ENCODE data around the gene THG1L.
"Not testable (repeated sequence)": the region's sequence is repeated elsewhere in the genome, so short reads cannot be mapped to it uniquely, and the experiment has no call there.

The THG1L gene

GRCh38 chr5:157731272-157732129 lies at the start of gene THG1L:
Gene THG1L (plus strand): TSS chr5:157731420. CDS start chr5:157731441, 21 bp downstream.
- Histone ChIP-seq H3K4me3 (ENCODE audit: low read length in 2 of 2) (peak within 1 kb of the TSS; percentile 96 to 99), H3K27me3 (ENCODE audit: control insufficient read depth in 1 of 2, insufficient read depth in 2 of 2, low read length in 2 of 2) (no peaks in the 10 kb centered on the region), H3K9ac (ENCODE audit: low read length in 2 of 2) (peak within 1 kb of the TSS; percentile 87 to 92), H3K4me1 (ENCODE audit: control insufficient read depth, insufficient read depth, low read length) (peaks cover 4% of the 10 kb centered on the region), H3K36me3 (ENCODE audit: control insufficient read depth in 2 of 2, insufficient read depth in 2 of 2, low read length in 2 of 2) (peaks cover 8 to 12% of the 10 kb centered on the region in 2 donors), H3K27ac (ENCODE audit: low read length) (peak within 1 kb of the TSS; percentile 88), H3K9me3 (ENCODE audit: control insufficient read depth in 2 of 2, low read length in 2 of 2) (no peaks in the 10 kb centered on the region)

GRCh38 chr5:157682257-157682656 lies 49.0 kb upstream of the THG1L start:
- Histone ChIP-seq H3K9me3 (ENCODE audit: control insufficient read depth in 2 of 2, low read length in 2 of 2) (no peaks in the 10 kb centered on the region), H3K9ac (ENCODE audit: low read length in 2 of 2) (no peak overlapping the region), H3K4me1 (ENCODE audit: control insufficient read depth, insufficient read depth, low read length) (peaks cover 3% of the 10 kb centered on the region), H3K36me3 (ENCODE audit: control insufficient read depth in 2 of 2, insufficient read depth in 2 of 2, low read length in 2 of 2) (no peaks in the 10 kb centered on the region), H3K4me3 (ENCODE audit: low read length in 2 of 2) (no peak overlapping the region), H3K27ac (ENCODE audit: low read length) (no peak overlapping the region), H3K27me3 (ENCODE audit: control insufficient read depth in 1 of 2, insufficient read depth in 2 of 2, low read length in 2 of 2) (no peaks in the 10 kb centered on the region)

GRCh38 chr5:157686276-157687197 lies 44.7 kb upstream of the THG1L start:
- H3K36me3 ChIP-seq (ENCODE audit: control insufficient read depth in 2 of 2, insufficient read depth in 2 of 2, low read length in 2 of 2); H3K9ac ChIP-seq (ENCODE audit: low read length in 2 of 2); H3K4me3 ChIP-seq (ENCODE audit: low read length in 2 of 2); H3K9me3 ChIP-seq (ENCODE audit: control insufficient read depth in 2 of 2, low read length in 2 of 2); H3K4me1 ChIP-seq (ENCODE audit: control insufficient read depth, insufficient read depth, low read length); H3K27me3 ChIP-seq (ENCODE audit: control insufficient read depth in 1 of 2, insufficient read depth in 2 of 2, low read length in 2 of 2); H3K27ac ChIP-seq (ENCODE audit: low read length): not testable (repeated sequence)

GRCh38 chr5:157687198-157687554 lies 44.0 kb upstream of the THG1L start:
- Histone ChIP-seq H3K36me3 (ENCODE audit: control insufficient read depth in 2 of 2, insufficient read depth in 2 of 2, low read length in 2 of 2) (no peaks in the 10 kb centered on the region), H3K27ac (ENCODE audit: low read length) (no peak overlapping the region), H3K4me1 (ENCODE audit: control insufficient read depth, insufficient read depth, low read length) (no peaks in the 10 kb centered on the region), H3K4me3 (ENCODE audit: low read length in 2 of 2) (no peak overlapping the region), H3K27me3 (ENCODE audit: control insufficient read depth in 1 of 2, insufficient read depth in 2 of 2, low read length in 2 of 2) (peaks cover 0 to 5% of the 10 kb centered on the region in 2 donors), H3K9me3 (ENCODE audit: control insufficient read depth in 2 of 2, low read length in 2 of 2) (no peaks in the 10 kb centered on the region), H3K9ac (ENCODE audit: low read length in 2 of 2) (no peak overlapping the region)

- Histone ChIP-seq H3K27me3 (ENCODE audit: control insufficient read depth in 1 of 2, insufficient read depth in 2 of 2, low read length in 2 of 2) (peaks cover 0 to 5% of the 10 kb centered on the region in 2 donors), H3K36me3 (ENCODE audit: control insufficient read depth in 2 of 2, insufficient read depth in 2 of 2, low read length in 2 of 2) (no peaks in the 10 kb centered on the region), H3K4me1 (ENCODE audit: control insufficient read depth, insufficient read depth, low read length) (no peaks in the 10 kb centered on the region), H3K9ac (ENCODE audit: low read length in 2 of 2) (no peak overlapping the region), H3K9me3 (ENCODE audit: control insufficient read depth in 2 of 2, low read length in 2 of 2) (no peaks in the 10 kb centered on the region), H3K27ac (ENCODE audit: low read length) (no peak overlapping the region), H3K4me3 (ENCODE audit: low read length in 2 of 2) (peak overlapping the region in 1 of 2 donors; percentile 22)
Measured at GRCh38 chr5:157689942-157690689, 41.1 kb upstream of the THG1L start.

GRCh38 chr5:157690690-157691433 lies 40.4 kb upstream of the THG1L start:
- no peaks in the 10 kb centered on the region for H3K36me3 ChIP-seq (ENCODE audit: control insufficient read depth in 2 of 2, insufficient read depth in 2 of 2, low read length in 2 of 2)
- H3K9me3 ChIP-seq (ENCODE audit: control insufficient read depth in 2 of 2, low read length in 2 of 2), result no peaks in the 10 kb centered on the region
- no peak overlapping the region for H3K9ac ChIP-seq (ENCODE audit: low read length in 2 of 2)
- H3K4me1 ChIP-seq (ENCODE audit: control insufficient read depth, insufficient read depth, low read length), result no peaks in the 10 kb centered on the region
- peak overlapping the region in 1 of 2 donors; percentile 22 for H3K4me3 ChIP-seq (ENCODE audit: low read length in 2 of 2)
- H3K27ac ChIP-seq (ENCODE audit: low read length), result no peak overlapping the region
- H3K27me3 ChIP-seq (ENCODE audit: control insufficient read depth in 1 of 2, insufficient read depth in 2 of 2, low read length in 2 of 2), result peaks cover 0 to 5% of the 10 kb centered on the region in 2 donors

- not testable (repeated sequence) for H3K27ac ChIP-seq (ENCODE audit: low read length); H3K36me3 ChIP-seq (ENCODE audit: control insufficient read depth in 2 of 2, insufficient read depth in 2 of 2, low read length in 2 of 2); H3K27me3 ChIP-seq (ENCODE audit: control insufficient read depth in 1 of 2, insufficient read depth in 2 of 2, low read length in 2 of 2); H3K4me1 ChIP-seq (ENCODE audit: control insufficient read depth, insufficient read depth, low read length); H3K9ac ChIP-seq (ENCODE audit: low read length in 2 of 2); H3K9me3 ChIP-seq (ENCODE audit: control insufficient read depth in 2 of 2, low read length in 2 of 2); H3K4me3 ChIP-seq (ENCODE audit: low read length in 2 of 2)
Measured at GRCh38 chr5:157693816-157694215, 37.4 kb upstream of the THG1L start.

GRCh38 chr5:157696154-157696553 lies 35.1 kb upstream of the THG1L start:
- not testable (repeated sequence) for H3K36me3 ChIP-seq (ENCODE audit: control insufficient read depth in 2 of 2, insufficient read depth in 2 of 2, low read length in 2 of 2); H3K9ac ChIP-seq (ENCODE audit: low read length in 2 of 2); H3K27me3 ChIP-seq (ENCODE audit: control insufficient read depth in 1 of 2, insufficient read depth in 2 of 2, low read length in 2 of 2); H3K9me3 ChIP-seq (ENCODE audit: control insufficient read depth in 2 of 2, low read length in 2 of 2); H3K4me1 ChIP-seq (ENCODE audit: control insufficient read depth, insufficient read depth, low read length); H3K27ac ChIP-seq (ENCODE audit: low read length); H3K4me3 ChIP-seq (ENCODE audit: low read length in 2 of 2)

GRCh38 chr5:157698674-157699073 lies 32.5 kb upstream of the THG1L start:
- H3K9me3 ChIP-seq (ENCODE audit: control insufficient read depth in 2 of 2, low read length in 2 of 2); H3K9ac ChIP-seq (ENCODE audit: low read length in 2 of 2); H3K36me3 ChIP-seq (ENCODE audit: control insufficient read depth in 2 of 2, insufficient read depth in 2 of 2, low read length in 2 of 2); H3K27ac ChIP-seq (ENCODE audit: low read length); H3K4me3 ChIP-seq (ENCODE audit: low read length in 2 of 2); H3K4me1 ChIP-seq (ENCODE audit: control insufficient read depth, insufficient read depth, low read length); H3K27me3 ChIP-seq (ENCODE audit: control insufficient read depth in 1 of 2, insufficient read depth in 2 of 2, low read length in 2 of 2): not testable (repeated sequence)

- Histone ChIP-seq H3K4me1 (ENCODE audit: control insufficient read depth, insufficient read depth, low read length) (no peaks in the 10 kb centered on the region), H3K36me3 (ENCODE audit: control insufficient read depth in 2 of 2, insufficient read depth in 2 of 2, low read length in 2 of 2) (no peaks in the 10 kb centered on the region), H3K9ac (ENCODE audit: low read length in 2 of 2) (no peak overlapping the region), H3K27ac (ENCODE audit: low read length) (no peak overlapping the region), H3K27me3 (ENCODE audit: control insufficient read depth in 1 of 2, insufficient read depth in 2 of 2, low read length in 2 of 2) (no peaks in the 10 kb centered on the region), H3K4me3 (ENCODE audit: low read length in 2 of 2) (no peak overlapping the region), H3K9me3 (ENCODE audit: control insufficient read depth in 2 of 2, low read length in 2 of 2) (no peaks in the 10 kb centered on the region)
Measured at GRCh38 chr5:157703736-157704135, 27.5 kb upstream of the THG1L start.
